ENCODE measurements around the gene BACH2. TPM values are rescaled to one million over a fixed set of nuclear protein-coding genes. Genes with fewer than 3 reads are reported as not detected.
A peak's percentile ranks its signal among the peaks of the same experiment; 100 is the strongest.
"Not testable (repeated sequence)": the region's sequence is repeated elsewhere in the genome, so short reads cannot be mapped to it uniquely, and the experiment has no call there.

BACH2 gene
- total RNA-seq: 0.76 TPM

DNA sequence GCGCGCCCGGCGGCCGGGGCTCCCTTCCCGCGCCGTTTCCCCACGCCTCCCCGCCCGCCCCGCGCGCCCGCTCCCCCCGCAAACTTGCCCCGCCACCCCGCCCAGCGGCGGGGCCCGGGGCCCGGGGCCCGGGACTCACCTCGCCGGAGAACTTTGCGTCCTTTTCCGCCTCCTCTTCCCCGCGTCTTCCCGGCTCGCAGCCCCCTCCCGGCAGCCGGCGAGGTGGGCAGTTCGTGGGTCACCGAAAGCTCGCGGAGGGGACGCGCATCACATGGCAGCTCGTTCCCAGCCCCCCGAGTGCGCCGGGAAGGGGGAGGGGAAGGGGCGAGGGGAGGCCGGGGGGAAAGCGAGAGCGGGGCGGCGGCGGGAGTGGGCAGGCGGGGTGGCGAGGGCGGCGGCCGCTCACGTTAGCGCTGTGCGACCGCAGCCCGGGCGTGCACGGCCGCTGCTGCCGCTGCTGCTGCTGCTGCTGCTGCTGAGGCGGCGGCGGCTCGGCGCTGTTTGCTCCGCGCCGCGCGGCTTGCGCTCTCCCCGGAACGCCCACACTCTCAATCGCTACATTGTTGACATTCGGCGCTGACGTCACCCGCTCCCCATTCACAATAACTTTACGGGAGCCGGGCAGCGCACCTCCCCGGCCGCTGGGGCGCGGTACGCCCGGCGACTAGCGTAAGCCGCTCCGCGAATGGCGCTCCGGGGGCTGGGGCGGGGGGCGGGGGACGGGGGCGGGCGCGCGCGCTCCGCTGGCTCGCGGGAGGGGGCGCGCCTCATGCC is at the start of gene BACH2:
Gene BACH2 (minus strand): TSS at position 503 of the 774 bp plus-strand sequence. CDS start 287,999 bp downstream, outside the sequence.
- peak; percentile 94 for ATAC-seq

DNA sequence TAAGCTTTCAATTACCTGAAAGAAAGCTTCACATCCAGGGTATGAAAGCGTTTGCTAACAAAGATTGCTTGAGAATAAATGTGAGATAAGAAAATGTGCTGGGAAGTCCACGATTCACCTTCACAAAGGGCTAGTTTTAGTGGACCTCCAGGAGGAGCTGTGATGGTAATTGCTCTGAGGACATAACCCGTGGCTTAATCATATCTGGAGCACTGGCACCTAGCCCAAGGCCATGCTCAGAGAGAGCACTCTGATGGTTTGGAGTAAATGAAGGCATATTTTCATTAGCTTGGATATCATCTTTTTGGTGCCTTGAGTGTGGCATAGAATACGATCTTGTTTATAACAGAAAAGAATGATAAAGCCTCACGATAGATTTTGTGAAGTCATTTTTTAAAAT is 46.9 kb upstream of the BACH2 start:
- ATAC-seq: no peak

- ATAC-seq: no peak
These were observed 41.8 kb upstream of the BACH2 start for GRCh38 chr6:90338409-90338808.

DNA sequence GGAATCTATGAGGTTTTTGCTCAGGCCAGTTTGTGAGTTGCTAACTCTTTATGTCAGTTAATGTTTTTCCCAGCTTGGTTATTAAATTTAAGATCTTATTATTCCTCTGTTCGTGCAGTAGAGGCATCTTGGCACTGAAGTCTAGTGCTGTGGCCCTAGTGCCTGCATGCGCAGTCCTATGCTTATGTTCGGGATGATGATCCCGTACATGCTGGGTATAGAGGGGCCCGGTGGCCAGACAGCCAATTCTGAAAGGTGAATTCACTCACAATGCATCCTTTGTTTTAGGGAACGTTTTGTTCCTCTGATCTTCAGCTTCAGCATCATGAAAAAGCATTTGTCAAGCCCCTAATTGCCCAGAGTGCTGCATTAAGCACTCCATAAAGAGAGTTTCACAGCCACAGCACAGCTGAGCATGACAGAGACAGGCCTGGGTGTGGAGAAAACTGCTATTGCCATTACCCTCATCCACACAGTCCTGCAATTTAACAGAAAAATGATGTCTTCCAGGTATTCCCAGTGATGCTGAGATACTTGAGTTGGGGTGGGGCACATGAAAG is 39.8 kb upstream of the BACH2 start:
- no peak for ATAC-seq

- no peak for ATAC-seq
These were observed 37.3 kb upstream of the BACH2 start for GRCh38 chr6:90333928-90334327.

GRCh38 chr6:90332978-90333543 is 36.4 kb upstream of the BACH2 start:
- not testable (repeated sequence) for ATAC-seq

- no peak for ATAC-seq
These were observed 32.9 kb upstream of the BACH2 start for GRCh38 chr6:90329386-90330077.

- ATAC-seq: no peak
These were observed 31.4 kb upstream of the BACH2 start for GRCh38 chr6:90328004-90328403.

- no peak for ATAC-seq
These were observed 29.9 kb upstream of the BACH2 start for GRCh38 chr6:90326404-90327057.

- ATAC-seq: no peak
These were observed 27.1 kb upstream of the BACH2 start for GRCh38 chr6:90323706-90324105.

GRCh38 chr6:90322976-90323474 is 26.4 kb upstream of the BACH2 start:
- ATAC-seq: no peak

GRCh38 chr6:90319979-90320685 is 23.5 kb upstream of the BACH2 start:
- no peak for ATAC-seq

DNA sequence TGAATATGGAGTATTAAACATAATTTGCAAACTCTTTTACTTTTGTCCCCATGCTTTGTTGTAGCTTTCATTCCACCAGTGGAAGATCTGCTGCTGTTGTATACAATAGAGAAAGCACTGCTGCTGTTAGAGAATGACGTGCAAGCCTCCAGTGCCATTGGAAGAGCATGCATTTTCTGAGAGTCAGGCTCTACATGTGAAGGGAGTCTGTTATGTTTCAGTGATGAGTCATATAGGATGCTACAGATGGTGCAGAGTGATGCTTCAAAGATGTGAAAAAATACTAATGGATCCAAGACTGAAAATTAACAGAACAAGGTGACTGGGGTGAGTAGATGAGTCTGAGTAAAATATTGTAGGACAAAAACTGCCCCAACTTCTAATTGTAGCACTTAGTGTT is 22.4 kb upstream of the BACH2 start:
- no peak for ATAC-seq

GRCh38 chr6:90315986-90316385 is 19.3 kb upstream of the BACH2 start:
- ATAC-seq: no peak

GRCh38 chr6:90315354-90315950 is 18.8 kb upstream of the BACH2 start:
- no peak for ATAC-seq

- no peak for ATAC-seq
These were observed 17.9 kb upstream of the BACH2 start for GRCh38 chr6:90314514-90314913.

DNA sequence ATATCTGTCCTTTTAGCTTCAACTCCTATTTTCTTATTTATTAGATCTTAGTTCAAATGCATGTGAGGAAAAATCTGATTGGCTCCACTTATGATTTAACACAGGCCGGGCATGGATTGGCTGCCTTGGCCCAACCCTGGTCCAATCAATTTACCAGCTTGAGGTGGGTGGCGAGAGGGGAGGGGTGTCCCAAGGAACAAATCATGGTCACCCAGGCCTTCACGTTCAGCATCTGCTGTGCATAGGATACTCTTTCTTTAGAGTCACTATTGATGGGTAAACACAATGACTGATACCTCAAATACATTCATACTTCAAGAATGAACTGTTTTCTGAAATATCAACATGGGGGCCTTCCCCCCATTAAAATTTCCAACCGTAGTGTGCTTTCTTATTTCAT is 14.9 kb upstream of the BACH2 start:
- ATAC-seq: no peak

DNA sequence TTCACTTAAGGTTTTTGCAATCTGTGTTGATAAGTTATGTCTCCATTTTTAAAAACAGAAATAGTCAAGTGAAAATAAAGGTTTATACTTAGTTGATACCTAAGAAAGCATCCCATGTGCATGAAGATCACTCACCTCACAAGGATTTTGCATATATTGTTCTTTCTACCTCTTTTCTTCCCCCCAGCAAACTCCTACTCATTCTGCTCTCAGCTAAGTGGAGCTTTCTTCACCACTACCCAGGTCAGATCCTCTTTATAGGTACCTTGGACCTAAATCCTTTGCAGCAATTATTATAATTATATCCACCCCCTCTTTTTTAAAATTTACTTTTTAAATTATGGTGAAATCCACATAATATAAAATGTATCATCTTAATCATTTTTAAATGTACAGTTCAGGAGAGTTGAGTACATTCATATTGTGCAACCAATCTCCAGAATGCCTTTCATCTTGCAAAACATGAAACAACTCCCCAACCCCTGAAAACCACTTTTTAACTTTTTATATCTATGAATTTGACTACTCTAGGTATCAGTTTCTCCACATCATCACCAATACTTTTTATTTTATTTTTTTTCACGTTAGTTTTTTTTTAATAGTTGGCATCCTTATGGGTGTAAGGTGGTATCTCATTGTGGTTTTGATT is 9.3 kb upstream of the BACH2 start:
- ATAC-seq: no peak

GRCh38 chr6:90304308-90304707 is 7.7 kb upstream of the BACH2 start:
- peak; percentile 63 for ATAC-seq

GRCh38 chr6:90303039-90303438 is 6.4 kb upstream of the BACH2 start:
- no peak for ATAC-seq

DNA sequence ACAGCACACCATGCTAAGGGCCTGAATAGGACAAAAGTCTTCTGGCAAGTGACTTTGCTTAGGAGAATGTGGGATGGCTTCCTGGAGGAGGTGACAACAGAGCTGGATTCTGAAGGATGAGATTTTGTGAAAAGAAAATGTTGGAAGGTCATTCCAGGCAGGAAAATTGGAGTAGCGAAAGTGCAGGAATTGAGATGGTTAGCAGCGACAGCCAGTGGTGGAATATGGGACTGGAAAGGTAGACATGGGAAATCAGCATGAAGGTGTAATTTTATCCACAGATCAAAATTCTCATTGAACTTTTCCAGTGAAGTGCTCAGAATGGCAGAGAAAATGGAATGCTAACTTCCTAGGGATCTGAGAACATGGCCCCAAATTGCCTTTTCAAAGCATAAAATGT is 5.7 kb upstream of the BACH2 start:
- ATAC-seq: no peak

Data from esophagus mucosa (tissue), 1 donor.